Measurements from ENCODE around the gene GALNT18.

- no peak for TF ChIP-seq POLR2A (IDR thresholded peaks at IDR 0.05)
- no peak for TF ChIP-seq CTCF (IDR thresholded peaks at IDR 0.05)
Observed at GRCh38 chr11:11626128-11626527, 4.3 kb upstream of the GALNT18 start.
